GM12872 (cell line): ENCODE data around the gene PACSIN3.

Experiments used
- CTCF ChIP-seq: IDR thresholded peaks from 3 replicates; pipeline ENCODE4 v1.5.1; 2011; ENCODE audit warnings: low read depth, mild to moderate bottlenecking, low read length, moderate library complexity; ENCODE audit not compliant: insufficient read depth

The PACSIN3 gene

GRCh38 chr11:47131136-47131535 lies 55.1 kb downstream of the PACSIN3 start:
- no peak for TF ChIP-seq CTCF

- no peak for TF ChIP-seq CTCF
Observed at GRCh38 chr11:47130543-47130942, 55.7 kb downstream of the PACSIN3 start.
